Hypothalamus (tissue), 51 donors: Measurements from ENCODE around the gene OVCA2.
A peak's percentile ranks its signal among the peaks of the same experiment; 100 is the strongest.

ENCODE experiments used
- DNase-seq, 51 donors: peaks; one replicate each; lab custom pipeline; 2025; lab: John Stamatoyannopoulos, UW

OVCA2 gene

DNA sequence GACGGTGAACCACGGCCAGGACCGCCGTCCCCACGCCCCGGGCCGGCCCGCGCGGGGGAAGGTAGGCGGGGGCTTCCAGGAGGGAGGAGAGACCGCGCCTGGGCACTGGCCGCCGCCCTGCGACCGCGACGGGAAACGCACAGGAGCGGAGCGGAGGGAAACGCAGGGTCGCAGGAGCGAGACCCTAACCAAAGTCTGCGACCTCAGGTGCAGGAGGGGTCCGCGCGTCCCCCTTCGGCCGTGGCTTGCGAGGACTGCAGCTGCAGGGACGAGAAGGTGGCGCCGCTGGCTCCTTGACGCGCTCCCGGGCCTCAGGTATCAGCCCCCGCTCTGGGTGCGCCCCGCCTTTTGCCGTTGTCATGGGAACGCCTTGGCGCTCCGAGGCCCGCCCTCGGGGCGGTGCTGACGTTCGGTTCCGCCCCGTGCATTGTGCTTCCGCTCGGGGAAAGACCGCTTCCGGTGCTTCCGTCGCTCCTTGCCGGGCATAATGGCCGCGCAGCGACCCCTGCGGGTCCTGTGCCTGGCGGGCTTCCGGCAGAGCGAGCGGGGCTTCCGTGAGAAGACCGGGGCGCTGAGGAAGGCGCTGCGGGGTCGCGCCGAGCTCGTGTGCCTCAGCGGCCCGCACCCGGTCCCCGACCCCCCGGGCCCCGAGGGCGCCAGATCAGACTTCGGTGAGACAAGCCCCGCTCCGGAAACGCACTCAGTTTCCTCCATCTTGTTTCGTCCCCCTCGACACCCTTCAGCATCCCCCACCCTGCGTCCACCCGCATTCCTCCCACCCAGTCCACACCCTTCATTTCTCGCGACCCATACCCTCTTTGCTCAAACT is at the start of gene OVCA2:
Gene OVCA2 (plus strand): TSS at position 462 of the 829 bp plus-strand sequence. CDS start 26 bp downstream, at position 488.
- peak; percentile 34 to 96 (median 89) for DNase-seq

DNA sequence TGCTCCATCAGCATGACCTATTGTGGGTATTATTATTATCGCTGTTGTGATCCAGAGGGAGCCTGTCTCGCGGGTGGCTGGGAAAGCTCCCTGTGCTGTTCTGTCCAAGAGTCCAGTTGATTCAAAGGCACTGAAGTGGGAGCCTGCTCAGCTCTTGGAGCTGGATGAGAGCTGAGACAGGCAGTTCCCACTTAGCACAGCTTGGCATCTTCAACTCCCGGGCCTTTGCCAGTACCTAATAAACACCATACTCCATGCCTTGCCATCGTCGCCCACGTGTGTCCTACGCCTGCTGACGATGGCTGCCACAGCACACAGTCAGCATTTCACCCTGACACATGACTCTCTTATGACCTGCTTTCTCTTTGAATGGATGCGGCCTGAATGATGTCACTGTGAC is 49.3 kb upstream of the OVCA2 start:
- DNase-seq = peak in 21 of 51 donors; percentile 11 to 65 (median 28)

DNA sequence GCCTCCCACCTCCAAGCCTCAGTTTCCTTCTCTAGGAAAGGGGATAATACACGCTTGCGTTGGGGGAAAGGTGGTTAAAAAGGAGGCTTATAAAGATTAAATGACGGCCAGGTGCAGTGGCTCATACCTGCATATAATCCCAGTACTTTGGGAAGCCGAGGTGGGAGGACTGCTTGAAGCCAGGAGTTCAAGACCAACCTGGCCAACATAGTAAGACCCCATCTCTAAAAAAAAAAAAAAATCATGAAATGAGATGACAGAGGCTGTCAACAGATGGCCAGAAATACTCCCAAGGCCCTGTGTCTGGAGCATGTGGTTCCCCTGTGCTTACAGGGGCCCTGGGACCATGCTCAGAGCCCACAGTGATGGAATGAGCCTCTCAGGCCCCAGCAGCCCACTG is 47.1 kb upstream of the OVCA2 start:
- DNase-seq = no peak

DNA sequence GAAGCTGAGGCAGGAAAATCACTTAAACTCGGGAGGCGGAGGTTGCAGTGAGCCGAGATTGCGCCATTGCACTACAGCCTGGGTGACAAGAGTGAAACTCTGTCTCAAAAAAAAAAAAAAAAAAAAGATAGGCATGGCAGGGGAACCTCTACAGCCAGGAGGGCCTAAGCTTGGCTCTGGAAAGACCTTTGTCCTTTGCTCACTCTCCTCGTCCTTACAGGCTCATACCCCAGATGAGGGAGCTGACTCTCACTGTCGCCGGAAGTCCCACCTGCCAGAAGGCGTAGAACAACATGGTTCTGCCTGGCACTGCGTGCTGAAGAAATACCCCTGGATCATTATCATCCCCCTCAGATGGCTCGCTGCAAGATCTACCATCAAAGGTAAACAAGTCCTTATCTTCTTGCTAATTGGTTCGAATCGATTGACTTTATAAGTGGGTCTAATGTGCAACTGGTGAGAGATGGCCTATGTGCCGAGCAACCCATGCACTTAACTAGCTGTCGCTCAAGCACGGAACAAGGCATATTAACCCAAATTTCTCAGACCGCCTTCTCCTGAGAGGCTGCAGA is 46.4 kb upstream of the OVCA2 start:
- no peak for DNase-seq

DNA sequence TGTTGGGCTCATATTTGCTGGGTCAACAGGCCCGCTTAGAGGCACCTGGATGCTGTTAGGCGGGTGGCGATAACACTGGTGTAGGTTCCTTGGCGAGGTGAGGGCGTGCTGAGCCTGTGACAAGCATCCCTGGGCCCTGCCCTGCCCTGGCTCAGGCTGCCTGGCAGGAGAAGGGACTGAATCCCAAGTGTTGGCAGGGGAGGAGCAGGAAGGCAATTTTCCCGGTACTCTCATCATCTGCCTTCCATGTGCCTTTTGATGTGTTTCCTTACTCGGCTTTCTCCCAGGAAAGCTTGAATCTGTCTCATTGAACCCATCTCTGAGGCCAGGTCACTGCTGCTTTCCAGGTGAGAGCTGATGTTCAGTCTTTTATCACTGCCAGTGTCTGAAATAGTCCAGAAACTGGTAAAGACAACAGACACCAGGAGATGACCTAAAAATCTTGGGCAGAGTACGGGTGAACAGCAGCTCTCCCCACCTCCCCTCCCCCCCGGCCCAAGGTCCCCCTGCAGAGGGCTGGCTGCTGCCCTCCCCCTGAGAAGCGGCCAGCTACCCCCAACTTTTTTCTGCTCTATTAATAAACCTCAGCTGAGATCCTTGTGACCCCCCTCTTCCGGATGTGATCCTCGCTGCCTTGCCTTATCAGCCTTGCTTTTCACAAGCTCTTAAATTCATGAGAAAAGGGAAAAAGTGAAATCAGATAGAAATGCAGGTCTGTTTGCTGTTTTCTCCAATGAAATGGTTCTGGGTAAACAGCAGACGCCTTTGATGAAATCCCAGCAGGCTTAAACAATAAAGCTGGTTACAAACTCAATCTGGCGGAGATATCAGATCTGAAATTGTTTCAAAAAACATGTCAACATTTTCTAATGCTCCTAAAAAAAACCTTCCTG is 45.7 kb upstream of the OVCA2 start:
- no peak for DNase-seq

DNA sequence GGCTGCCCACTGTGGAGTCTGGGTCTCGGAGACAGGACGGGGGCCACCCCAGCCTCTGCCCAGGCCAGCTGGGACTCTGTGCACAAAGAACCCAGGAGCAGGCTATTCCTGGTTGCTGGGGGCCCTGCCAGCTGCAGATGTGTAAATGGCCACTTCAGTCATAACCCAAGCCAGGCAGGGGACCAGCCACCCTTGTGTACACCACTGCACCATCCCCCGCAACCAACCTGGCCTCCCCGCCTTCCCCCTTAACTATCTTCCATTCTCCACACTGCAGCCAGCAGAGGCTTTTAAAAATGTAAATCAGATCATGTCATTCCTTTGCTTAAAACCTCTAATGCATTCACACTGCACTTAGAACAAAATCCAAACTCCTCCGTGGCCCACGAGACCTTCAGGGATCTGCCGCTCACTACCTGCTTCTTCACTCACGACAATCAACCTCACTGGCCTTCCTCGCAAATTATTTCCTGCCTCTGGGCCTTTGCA is 45.0 kb upstream of the OVCA2 start:
- no peak for DNase-seq

DNA sequence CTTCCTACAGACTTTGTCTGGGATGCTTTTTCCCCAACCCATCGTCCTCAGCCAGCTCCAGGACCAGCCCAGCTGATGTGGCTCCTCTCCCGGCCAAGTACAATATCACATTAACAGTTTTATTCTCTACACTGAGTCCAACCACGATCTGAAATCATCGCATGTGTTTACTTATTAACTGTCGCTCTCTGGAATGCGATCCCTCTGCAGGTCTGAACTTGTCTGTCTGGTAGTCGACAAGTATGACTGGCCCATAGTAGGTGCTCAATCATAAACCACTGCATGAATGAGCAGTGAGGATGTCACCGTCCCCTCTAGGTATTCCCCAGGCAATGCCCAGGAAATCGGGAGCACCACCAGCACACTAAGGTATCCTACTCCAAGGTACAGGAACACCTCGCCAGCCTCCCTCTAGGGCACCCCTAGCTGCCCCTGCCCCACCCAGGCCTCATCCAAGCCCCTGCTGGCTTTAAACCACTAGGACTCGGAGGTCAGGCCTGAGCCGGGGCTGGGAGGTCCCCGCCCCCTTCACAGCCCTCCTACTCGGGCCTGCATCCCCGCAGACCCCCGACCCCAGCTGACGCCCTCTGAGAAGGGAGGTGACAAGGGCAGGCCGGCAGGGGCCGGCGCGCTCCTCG is 44.4 kb upstream of the OVCA2 start:
- no peak for DNase-seq

DNA sequence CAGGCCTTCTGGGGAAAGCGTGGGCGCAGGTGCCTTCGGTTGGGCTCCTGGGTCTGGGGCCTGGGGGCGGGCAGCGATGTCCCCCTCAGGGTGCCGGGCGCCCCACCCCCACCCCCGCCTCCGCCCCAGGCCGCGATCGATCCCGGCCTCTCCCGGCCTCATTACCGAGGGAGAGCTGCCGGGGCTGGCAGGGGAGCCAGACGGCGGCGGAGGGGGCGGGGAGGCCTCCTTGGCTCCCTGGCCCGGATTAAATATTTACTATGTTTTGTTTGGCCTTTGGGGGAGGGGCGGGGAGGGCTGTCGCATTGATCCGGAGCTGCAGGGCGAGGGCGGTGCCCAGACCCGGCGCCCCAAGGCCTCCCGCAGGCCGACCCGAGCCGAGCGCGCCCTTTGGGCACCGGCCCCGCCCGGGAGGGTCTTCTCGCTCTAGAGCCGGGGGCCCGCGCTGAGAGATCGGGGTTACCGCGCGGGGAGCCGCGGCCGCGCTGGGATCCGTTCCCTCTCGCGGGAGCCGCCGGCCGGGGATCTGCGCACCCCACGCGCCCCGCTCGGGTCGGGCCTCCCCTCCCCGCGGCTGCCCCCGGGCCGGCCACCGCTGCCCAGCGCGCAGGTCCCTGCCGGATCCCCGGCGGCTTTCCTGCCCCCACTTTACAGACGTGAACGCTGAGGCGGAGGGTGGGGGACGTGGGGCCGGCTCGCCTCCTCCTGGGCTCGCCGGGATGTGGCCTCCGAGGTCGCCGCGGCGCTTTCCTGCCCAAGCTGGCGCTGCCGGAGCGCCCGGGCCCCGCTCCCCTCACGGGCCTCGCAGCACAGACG is 43.7 kb upstream of the OVCA2 start:
- DNase-seq = no peak

DNA sequence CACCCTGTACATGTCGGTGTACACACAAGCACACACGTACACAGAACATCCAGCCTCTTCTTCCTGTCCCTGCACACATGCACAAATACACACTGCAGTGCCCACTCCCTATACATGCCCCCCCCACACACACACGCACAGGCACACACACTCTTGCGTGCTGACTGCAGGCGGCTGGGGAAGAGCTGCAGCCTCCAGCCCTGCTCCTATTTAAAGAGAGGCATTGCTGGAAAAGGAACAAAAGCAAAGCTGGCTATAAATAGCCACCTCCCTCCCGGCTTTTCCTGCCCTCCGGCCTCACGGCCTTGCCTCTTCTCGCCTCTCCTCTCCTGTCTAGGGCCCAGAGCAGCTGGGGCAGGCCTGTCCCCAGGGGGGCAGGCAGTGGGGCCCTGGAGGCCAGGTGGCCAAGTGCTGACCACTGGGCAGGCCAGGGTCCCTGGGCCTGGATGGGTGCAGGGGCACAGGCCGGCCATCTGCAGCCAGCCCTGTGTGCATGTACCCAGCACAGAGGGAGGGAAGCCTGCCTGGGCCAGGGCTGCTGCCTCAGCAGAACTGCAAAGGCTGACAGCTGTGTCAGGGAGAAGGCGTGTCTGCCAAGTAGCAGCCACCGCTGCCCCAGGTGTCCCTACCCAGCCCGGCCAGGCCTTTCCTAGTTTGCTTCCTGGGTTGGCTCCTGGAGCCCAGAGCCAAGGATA is 42.1 kb upstream of the OVCA2 start:
- DNase-seq = peak in 27 of 51 donors; percentile 9 to 70 (median 42)

DNA sequence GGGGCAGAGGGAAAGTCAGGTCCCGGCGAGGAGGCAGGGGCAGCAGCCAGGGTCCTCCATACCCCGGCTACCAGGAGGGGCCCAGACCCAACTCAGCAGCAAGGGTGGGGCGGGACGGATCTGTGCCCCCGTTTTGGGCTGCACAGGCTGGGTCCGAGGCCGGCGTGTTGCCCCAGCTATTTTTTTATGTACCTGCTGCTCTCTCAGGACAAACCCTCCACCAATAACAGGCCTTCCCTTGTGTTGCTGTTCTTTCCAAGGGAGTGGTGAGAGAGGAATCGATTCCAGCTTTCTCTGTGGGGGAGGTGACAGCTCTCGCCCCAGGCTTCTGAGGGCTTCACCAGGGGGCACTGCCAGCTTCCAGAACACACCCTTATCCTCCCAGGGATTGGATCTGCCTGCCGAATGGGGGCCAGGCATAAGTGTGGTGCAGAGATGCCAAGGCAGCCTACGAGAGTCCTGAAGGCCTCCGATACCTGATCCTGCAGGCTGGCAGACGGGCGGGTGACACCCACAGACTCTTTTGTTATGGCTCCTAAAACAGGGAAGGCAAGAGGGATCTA is 39.0 kb upstream of the OVCA2 start:
- peak in 2 of 51 donors; percentile 24 to 45 for DNase-seq

DNA sequence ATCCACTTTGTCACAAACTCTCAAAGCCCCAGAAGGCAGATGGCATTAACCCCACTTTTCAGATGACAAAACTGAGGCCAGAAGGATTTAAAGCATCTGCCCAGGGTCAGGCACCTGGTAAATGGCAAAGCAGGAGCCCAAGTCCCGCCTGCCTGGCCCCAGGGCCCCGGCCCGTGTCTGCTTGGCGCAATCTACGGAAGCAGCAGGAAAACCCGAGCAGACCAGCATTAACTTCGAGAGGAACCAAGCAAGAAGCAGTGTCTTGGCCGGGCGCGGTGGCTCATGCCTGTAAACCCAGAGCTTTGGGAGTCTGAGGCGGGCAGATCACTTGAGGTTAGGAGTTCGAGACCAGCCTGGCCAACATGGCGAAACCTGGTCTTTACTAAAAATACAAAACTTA is 38.3 kb upstream of the OVCA2 start:
- no peak for DNase-seq

DNA sequence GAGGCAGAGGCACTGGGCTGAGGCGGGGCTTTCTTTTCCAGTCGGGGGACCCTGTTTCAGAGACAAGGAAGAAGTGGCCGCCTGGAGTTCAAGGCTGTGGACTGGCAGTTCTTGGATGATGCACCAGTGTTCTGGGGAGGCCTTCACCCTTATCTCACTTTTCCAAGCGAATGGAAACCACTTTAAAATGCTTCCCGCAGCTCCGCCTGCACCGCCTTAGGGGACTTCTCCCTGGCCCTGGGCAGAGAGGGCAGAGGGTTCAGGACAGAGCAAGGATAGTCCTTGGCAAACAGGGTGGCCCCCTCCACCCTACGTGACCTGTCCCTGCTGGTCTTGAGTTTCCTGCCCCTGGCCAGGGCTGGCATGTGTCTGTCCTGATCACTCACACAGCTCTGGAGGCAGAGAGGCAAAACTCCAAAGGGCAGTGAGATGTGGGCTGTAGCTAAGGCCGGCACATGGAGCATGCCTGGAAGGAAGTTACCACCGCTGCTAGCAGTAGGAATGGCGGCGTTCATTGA is 37.3 kb upstream of the OVCA2 start:
- DNase-seq = no peak

DNA sequence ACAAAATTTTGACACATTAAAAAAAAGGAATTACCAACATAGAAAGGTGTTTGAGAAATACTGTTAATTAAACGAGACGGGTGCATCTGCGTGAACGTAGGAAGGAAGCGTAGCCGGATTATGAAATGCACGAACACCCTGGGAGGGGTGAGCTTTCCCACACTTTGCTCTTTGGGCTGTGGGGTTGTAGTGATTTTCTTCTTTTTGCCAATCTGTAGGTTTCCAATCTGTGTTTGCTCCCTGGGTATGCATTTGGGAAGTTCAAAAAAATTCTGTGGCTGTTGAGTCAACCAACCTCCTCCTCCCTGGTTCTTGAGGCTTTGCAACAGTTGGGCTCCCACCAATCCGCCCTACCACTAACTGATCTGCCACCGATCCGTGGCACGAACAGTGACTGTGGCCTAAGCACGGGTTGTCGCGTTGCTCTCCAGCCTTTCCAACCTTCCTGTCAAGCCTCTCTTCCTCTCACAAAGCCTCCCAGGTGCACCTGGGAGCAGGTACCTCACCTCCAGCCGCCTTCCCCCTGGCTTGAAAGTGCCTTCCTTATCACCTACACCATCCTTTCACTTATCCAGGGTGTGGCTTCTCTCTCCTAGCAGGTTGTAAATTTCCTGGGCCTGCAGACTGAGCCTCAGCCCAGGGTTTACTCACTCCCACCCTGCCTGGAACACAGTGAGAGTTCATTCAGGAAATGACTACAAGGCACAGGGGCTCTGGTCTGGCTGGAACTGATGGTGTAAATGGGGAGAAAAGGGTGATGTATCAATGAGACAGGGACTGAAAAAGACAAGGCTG is 33.3 kb upstream of the OVCA2 start:
- DNase-seq = peak in 1 of 51 donors; percentile 74

DNA sequence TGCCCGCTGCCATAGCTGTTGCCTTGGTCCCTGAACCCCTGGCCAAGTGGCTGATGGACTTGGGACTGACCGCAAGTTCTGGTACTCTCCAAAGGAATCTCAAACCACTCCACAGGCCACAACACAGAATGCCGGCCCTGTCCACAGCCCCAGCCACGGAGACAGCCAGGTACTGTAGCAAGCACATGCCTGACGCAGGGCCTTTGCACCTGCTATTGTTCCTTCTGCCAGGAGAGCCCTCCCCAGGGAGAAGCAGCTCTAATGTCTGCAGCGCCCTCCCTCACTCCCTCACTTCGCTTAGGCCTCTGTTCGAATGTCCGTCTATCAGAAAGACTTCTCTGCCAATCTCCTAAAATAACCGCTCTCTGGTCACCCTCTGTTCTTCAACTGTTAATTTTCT is 32.1 kb upstream of the OVCA2 start:
- DNase-seq = no peak

DNA sequence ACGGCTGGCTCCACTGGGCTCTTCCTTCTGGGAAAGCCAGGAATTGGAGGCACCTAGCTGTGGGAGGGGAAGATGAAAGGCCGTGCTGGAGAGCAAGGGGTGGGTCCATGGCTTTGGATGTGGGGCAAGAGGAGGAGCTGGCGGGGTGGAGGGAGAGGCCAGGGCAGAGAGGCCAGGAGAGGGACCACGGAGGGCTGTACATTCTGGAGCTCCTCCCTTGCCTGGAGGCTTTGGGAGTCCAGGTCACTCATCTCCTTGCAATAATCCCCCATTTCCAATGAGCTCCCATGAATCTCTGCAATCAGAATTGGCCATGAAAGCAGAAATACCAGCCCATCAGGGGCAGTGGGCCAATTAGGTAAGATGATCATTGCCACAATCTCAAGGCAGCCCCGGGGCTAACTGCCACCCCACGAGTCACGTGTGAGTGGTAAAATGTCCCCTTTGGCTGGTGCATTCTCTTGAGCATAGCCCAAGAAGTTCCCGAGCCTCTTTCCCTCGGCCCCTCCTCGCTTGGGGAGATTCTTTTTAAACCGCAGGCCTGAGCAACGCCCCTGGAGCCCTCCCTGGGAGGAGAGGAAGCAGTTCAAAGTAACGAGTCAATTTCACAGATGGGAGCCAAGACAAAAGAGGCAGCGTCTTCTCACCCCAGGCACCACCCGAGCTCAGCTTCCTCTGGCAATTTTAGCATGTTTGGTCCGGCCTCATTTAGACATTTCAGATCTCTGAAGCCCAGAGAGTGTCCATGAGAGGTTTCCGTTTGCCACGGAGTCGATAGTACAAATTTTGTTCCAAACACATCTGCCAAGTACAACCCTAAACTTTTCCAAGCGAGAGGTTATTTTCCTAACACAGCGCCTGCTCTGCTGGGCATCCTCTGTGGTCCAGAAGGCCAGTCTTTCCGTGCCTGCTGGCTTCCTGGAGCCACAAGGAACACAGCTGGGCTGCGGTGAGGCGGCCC is 30.1 kb upstream of the OVCA2 start:
- no peak for DNase-seq

DNA sequence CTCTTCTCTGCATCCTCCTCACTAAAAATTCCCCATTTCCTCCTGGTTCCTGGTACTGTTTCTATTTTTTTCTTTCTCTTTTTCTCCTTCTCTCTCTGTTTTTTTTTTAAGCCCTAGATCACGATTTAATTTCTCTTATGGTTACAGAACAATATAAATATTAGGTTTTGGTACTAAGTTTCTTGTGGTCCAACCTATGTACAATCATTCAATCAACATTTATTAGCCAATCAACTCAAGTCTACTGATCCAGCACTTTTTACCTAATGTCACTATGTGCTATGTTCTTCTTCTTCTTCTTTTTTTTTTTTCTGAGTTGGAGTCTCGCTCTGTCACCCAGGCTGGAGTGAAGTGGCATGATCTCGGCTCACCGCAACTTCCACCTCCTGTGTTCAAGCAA is 29.3 kb upstream of the OVCA2 start:
- DNase-seq = no peak
